Measurements from ENCODE around the gene SMAD2. TPM values are rescaled to one million over a fixed set of nuclear protein-coding genes. Genes with fewer than 3 reads are reported as not detected.
"Not testable (repeated sequence)": the region's sequence is repeated elsewhere in the genome, so short reads cannot be mapped to it uniquely, and the experiment has no call there.

Gene SMAD2
- total and polyA plus RNA-seq, 3 donors from 2014 or later: 76.9 to 115 (median 109) TPM

GRCh38 chr18:47829831-47830230 lies 100.6 kb downstream of the SMAD2 start:
- no peak for TF ChIP-seq CTCF (IDR thresholded peaks at IDR 0.05)
- no peak for TF ChIP-seq POLR2A (IDR thresholded peaks at IDR 0.05)
- 87 to 88% methylated on average over 3 of the region's 3 CpGs for WGBS, 2 donors
- Histone ChIP-seq H3K27me3 (no peaks in the 10 kb centered on the region), H3K9me3 (no peaks in the 10 kb centered on the region), H3K4me1 (peaks cover 17% of the 10 kb centered on the region), H3K27ac (no peak overlapping the region), H3K4me3 (no peak overlapping the region), H3K36me3 (ENCODE audit: low read depth, missing control alignments) (no peaks in the 10 kb centered on the region)
- intact Hi-C loops (cut with DNase I; ENCODE audit: low total_unique reads): no loop called here
- no peak for DNase-seq

GRCh38 chr18:47828031-47828430 lies 102.4 kb downstream of the SMAD2 start:
- intact Hi-C loops (cut with DNase I; ENCODE audit: low total_unique reads); H3K4me1 ChIP-seq; H3K27ac ChIP-seq; H3K36me3 ChIP-seq (ENCODE audit: low read depth, missing control alignments); H3K27me3 ChIP-seq; H3K9me3 ChIP-seq; DNase-seq; H3K4me3 ChIP-seq: not testable (repeated sequence)
- WGBS, 2 donors: 89 to 94% methylated on average over 4 to 33 of the region's 34 CpGs

- no peak for DNase-seq
- intact Hi-C loops (cut with DNase I; ENCODE audit: low total_unique reads): no loop called here
- Histone ChIP-seq H3K9me3 (no peaks in the 10 kb centered on the region), H3K4me1 (peaks cover 3% of the 10 kb centered on the region), H3K27ac (no peak overlapping the region), H3K36me3 (ENCODE audit: low read depth, missing control alignments) (no peaks in the 10 kb centered on the region), H3K27me3 (no peaks in the 10 kb centered on the region), H3K4me3 (no peak overlapping the region)
- 85 to 87% methylated on average over 5 of the region's 5 CpGs for WGBS, 2 donors
- TF ChIP-seq POLR2A (IDR thresholded peaks at IDR 0.05): no peak
- no peak for TF ChIP-seq CTCF (IDR thresholded peaks at IDR 0.05)
Measured at GRCh38 chr18:47826157-47827074, 104.0 kb downstream of the SMAD2 start.

GRCh38 chr18:47821314-47821713 lies 109.1 kb downstream of the SMAD2 start:
- H3K4me1 ChIP-seq: peaks cover 8% of the 10 kb centered on the region
- no peak overlapping the region for H3K4me3 ChIP-seq
- H3K27me3 ChIP-seq: no peaks in the 10 kb centered on the region
- no peaks in the 10 kb centered on the region for H3K9me3 ChIP-seq
- TF ChIP-seq POLR2A (IDR thresholded peaks at IDR 0.05) (no peak), CTCF (IDR thresholded peaks at IDR 0.05) (no peak)
- intact Hi-C loops (cut with DNase I; ENCODE audit: low total_unique reads): no loop called here
- no peak overlapping the region for H3K27ac ChIP-seq
- no peaks in the 10 kb centered on the region for H3K36me3 ChIP-seq (ENCODE audit: low read depth, missing control alignments)
- DNase-seq: no peak
- 78 to 80% methylated on average over 3 of the region's 3 CpGs for WGBS, 2 donors

- Histone ChIP-seq H3K4me3 (no peak overlapping the region), H3K4me1 (peaks cover 8% of the 10 kb centered on the region), H3K27ac (peak overlapping the region; percentile 21 to 47), H3K27me3 (no peaks in the 10 kb centered on the region), H3K9me3 (no peaks in the 10 kb centered on the region), H3K36me3 (ENCODE audit: low read depth, missing control alignments) (no peaks in the 10 kb centered on the region)
- 32 to 46% methylated on average over 1 of the region's 1 CpG for WGBS, 2 donors
- no peak for DNase-seq
- intact Hi-C loops (cut with DNase I; ENCODE audit: low total_unique reads): no loop called here
- TF ChIP-seq CTCF (IDR thresholded peaks at IDR 0.05) (no peak), POLR2A (IDR thresholded peaks at IDR 0.05) (no peak)
Measured at GRCh38 chr18:47817795-47818077, 112.7 kb downstream of the SMAD2 start.

Measured in testis (tissue), 3 donors.